Astrocyte of the cerebellum (primary cell): Measurements from ENCODE around the gene DLGAP1.
A peak's percentile ranks its signal among the peaks of the same experiment; 100 is the strongest.

Experiments used
- DNase-seq: peaks from one replicate; pipeline ENCODE4 v3.0.0-alpha.2; 2011; ENCODE audit warnings: low read depth
- H3K4me3 ChIP-seq: 2 replicates; pipeline ENCODE4 v1.5.1; 2011; ENCODE audit warnings: mild to moderate bottlenecking, low read depth, low read length, moderate library complexity
- CTCF ChIP-seq: IDR thresholded peaks from 2 replicates; pipeline ENCODE4 v1.5.1; 2012; ENCODE audit warnings: low read length, low read depth, moderate library complexity, mild to moderate bottlenecking; ENCODE audit errors: missing control alignments
- in situ Hi-C: cut with HindIII; loops from 2 replicates; pipeline ENCODE4 v1.10.0; 2017; ENCODE audit warnings: low sequenced_read_pairs

The DLGAP1 gene

DNA sequence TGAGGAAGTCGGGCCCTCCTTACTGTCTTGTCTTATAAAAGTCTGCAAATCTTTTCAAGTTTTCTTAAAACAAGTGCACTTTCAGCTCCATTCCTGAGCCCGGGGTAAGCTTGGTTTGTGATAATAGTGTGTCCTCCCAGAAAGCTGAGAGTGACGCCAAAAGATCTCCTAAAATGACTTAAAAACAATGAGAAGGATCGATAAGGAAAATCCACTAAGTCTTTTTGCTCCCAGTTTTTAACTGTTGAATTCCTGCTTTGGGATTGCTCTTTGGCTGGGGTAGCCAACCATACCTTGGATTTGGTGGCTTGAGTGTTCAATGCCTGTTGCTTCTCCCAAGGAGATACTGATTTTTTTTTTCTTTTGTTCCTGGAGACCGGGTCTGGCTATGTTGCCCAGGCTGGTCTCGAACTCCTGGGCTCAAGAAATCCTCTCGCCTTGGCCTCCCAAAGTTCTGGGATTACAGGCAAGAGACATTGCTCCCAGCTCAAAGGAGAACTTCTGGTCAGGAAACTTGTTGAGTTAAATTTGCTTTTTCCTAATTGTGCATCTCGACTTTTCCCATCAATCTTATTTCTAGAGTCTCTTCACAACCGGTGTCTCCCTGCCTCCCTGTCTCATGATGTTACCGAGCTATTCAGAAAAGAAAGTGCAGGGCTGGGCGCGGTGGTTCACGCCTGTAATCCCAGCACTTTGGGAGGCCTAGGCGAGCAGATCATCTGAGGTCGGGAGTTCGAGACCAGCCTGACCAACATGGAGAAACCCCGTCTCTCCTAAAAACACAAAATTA lies 1002.2 kb downstream of the DLGAP1 start:
- H3K4me3 ChIP-seq: peak overlapping the region; percentile 99
- in situ Hi-C loops: loop anchor here (5.0 kb wide), 2 partner anchors 61 to 214 kb away; no protein-coding TSS in a partner anchor
- no peak for DNase-seq
- no peak for TF ChIP-seq CTCF

DNA sequence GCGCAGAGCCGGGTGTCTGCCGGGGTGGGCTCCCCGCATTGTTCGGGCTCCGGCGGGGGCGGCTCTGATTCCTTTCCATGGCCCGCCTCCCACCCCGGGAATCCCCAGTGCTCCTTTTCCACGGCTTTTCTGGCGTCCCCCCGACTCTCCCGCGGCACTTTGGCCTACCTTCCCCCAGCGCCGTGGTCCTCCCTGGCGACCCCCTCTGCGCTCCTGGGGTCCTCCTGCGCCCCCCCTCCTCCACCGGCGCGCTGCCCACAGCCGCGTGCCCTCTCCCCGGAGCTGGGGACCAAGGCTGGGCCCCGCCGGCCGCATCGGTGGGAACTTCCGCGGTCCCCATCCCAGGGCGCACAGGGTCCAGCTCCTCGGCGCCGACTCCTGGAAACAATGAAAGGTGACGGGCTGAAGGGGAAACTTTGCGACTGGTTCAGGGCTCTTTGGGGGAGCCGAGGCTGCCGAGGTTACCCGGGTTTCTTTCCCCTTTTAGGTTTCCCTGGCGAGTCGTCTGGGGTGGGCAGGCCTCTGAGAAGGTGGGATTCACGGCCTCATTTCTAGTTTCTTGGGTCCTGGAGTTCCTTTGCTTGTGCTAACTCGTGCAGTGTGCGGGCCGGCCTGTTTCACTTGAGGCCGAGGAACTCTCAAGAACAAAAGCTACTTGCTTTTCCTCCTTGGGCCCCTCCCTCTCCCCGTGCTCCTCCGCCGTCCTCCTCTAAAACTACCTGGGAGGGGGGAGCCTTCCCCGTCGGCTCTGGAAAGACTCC lies 1002.9 kb downstream of the DLGAP1 start:
- no peak for TF ChIP-seq CTCF
- DNase-seq: no peak

DNA sequence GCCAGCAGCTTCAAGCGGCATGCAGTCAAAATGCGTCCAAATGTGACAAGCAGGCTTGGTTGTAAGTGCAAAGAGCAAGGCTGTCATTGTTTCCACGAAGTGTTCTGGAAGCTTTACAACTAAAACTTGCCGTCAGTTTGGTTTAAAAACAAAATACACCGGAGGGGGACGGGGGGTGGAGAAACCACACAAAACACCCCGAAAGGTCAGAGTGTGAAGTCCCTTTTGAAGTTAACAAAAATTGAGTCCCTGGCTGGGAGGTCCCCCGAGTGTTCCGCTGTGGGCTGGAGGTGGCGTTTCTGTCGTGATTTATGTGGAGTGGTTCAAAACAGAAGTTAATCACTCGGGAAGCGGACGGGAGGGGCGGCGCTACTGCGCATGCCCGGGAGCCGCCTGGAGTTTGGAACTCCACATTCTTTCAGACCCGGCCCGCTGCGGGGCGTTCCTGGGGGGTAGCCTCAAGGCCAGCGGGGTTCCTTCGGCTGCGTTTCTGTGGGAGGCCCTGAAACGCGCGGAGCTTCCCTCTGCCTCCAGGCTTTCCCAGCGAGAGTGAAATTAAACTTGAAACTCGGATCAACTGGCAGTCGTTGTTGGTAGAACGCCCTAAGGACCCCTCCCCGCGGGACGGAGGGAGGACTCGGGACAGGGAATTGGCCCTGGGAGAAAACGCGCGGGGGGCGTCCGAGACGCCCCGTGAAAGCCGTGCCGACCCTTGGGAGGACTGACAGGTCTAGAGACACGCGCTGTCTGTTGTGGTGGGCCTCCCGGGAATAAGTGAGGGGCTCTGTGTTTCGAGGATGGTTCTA lies 1003.7 kb downstream of the DLGAP1 start:
- H3K4me3 ChIP-seq: peak overlapping the region; percentile 99
- in situ Hi-C loops: loop anchor here (5.0 kb wide), 2 partner anchors 59 to 216 kb away; no protein-coding TSS in a partner anchor
- TF ChIP-seq CTCF: no peak
- DNase-seq: peak; percentile 85

More for the DNA sequence above, 1002.9 kb downstream of the DLGAP1 start:
- H3K4me3 ChIP-seq: peak overlapping the region; percentile 99
- in situ Hi-C loops: loop anchor here (5.0 kb wide), 2 partner anchors 60 to 215 kb away; no protein-coding TSS in a partner anchor

DNA sequence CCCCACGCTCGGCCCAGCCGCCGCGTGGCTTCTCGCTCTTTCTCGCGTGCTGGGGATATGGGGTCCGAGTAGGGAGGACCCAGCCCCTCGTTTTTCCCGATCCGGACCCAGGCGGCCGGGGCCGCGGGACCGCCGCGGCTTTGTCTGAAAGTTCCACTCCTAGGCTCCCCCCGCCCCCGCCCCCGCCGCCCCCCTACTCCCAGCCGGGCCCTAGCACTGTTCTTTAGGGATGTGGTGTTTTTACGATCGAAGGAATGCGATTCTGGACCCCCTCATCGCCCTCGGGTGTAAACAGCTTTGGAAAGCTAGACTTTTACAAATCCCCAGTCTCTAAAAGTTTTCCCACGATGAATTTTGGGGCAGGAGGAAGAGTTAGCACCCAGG lies 1004.3 kb downstream of the DLGAP1 start:
- peak overlapping the region; percentile 99 for H3K4me3 ChIP-seq
- in situ Hi-C loops: loop anchor here (5.0 kb wide), 2 partner anchors 58 to 217 kb away; no protein-coding TSS in a partner anchor
- DNase-seq: no peak
- TF ChIP-seq CTCF: no peak

- peak; percentile 50 for DNase-seq
- TF ChIP-seq CTCF: no peak
- in situ Hi-C loops: loop anchor here (5.0 kb wide), 2 partner anchors 58 to 217 kb away; no protein-coding TSS in a partner anchor
- H3K4me3 ChIP-seq: peak within 1 kb of the TSS; percentile 99
These were observed 1004.9 kb downstream of the DLGAP1 start, which contains the start of gene TGIF1 for GRCh38 chr18:3450012-3450798. TGIF1 (plus strand) TSS chr18:3450172; CDS start chr18:3450490, 318 bp downstream.
